Breast epithelium (tissue), 3 donors: ENCODE measurements around the gene DBH.
"Not testable (repeated sequence)": the region's sequence is repeated elsewhere in the genome, so short reads cannot be mapped to it uniquely, and the experiment has no call there.

Experiments
- POLR2A ChIP-seq: fragments of 450-650 bp; IDR thresholded peaks from one replicate; pipeline ENCODE4 v1.6.1; 2016; ENCODE audit warnings: antibody characterized with exemption, mild to moderate bottlenecking, moderate library complexity
- POLR2AphosphoS5 ChIP-seq, 3 donors: sonication (generic); formaldehyde crosslinking; IDR thresholded peaks; one replicate each; pipeline ENCODE4 v1.6.1; 2017; ENCODE audit warnings: antibody characterized with exemption in 3 of 3
- TF ChIP-seq, protein P1 (sequence below), 3 donors: fragments of 450-650 bp; IDR thresholded peaks; one replicate each; pipeline ENCODE4 v1.5.1; 2016 to 2017; ENCODE audit warnings: antibody characterized with exemption in 3 of 3, mild to moderate bottlenecking in 3 of 3, moderate library complexity in 3 of 3

DNA sequence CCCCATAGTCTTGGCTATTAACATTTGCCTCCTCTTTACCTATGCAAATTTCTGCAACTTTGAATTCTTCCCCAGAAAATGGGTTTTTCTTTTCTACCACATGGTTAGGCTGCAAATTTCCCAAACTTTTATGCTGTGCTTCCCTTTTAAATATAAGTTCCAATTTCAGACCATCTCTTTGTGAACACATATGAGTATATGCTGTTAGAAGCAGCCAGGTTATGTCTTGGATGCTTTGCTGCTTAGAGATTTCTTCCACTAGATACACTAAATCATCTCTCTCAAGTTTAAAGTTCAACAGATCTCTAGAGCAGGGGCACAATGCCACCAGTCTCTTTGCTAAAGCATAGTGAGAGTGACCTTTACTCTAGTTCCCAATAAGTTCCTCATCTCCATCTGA lies 10.2 kb upstream of the DBH start:
- not testable (repeated sequence) for TF ChIP-seq POLR2A; POLR2AphosphoS5 (IDR thresholded peaks at IDR 0.05)
- TF ChIP-seq, protein P1, sequence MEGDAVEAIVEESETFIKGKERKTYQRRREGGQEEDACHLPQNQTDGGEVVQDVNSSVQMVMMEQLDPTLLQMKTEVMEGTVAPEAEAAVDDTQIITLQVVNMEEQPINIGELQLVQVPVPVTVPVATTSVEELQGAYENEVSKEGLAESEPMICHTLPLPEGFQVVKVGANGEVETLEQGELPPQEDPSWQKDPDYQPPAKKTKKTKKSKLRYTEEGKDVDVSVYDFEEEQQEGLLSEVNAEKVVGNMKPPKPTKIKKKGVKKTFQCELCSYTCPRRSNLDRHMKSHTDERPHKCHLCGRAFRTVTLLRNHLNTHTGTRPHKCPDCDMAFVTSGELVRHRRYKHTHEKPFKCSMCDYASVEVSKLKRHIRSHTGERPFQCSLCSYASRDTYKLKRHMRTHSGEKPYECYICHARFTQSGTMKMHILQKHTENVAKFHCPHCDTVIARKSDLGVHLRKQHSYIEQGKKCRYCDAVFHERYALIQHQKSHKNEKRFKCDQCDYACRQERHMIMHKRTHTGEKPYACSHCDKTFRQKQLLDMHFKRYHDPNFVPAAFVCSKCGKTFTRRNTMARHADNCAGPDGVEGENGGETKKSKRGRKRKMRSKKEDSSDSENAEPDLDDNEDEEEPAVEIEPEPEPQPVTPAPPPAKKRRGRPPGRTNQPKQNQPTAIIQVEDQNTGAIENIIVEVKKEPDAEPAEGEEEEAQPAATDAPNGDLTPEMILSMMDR (IDR thresholded peaks at IDR 0.05) = not testable (repeated sequence)
